Stimulated activated CD8-positive, alpha-beta memory T cell treated with anti-CD3 and anti-CD28 coated beads, Interleukin-12 subunit alpha, Interleukin-12 subunit beta, amount 100 ng/mL, for 4 hours (primary cell): ENCODE data around the gene DYSF.
A peak's percentile ranks its signal among the peaks of the same experiment; 100 is the strongest.

Source experiments
- DNase-seq: peaks from one replicate; pipeline ENCODE4 v3.0.0-alpha.2; 2020; ENCODE audit warnings: low read depth

The DYSF gene

GRCh38 chr2:71502941-71503738 lies 49.8 kb downstream of the DYSF start:
- DNase-seq: no peak

- no peak for DNase-seq
Measured at GRCh38 chr2:71503837-71504236, 50.5 kb downstream of the DYSF start.

GRCh38 chr2:71504611-71505010 lies 51.2 kb downstream of the DYSF start:
- no peak for DNase-seq

- DNase-seq: no peak
Measured at GRCh38 chr2:71505086-71505769, 51.9 kb downstream of the DYSF start.

GRCh38 chr2:71505770-71506140 lies 52.4 kb downstream of the DYSF start:
- DNase-seq: no peak

- no peak for DNase-seq
Measured at GRCh38 chr2:71506222-71507153, 53.1 kb downstream of the DYSF start.

- DNase-seq: no peak
Measured at GRCh38 chr2:71507476-71507875, 54.1 kb downstream of the DYSF start.

- peak; percentile 30 for DNase-seq
Measured at GRCh38 chr2:71510196-71510807, 56.9 kb downstream of the DYSF start.

- DNase-seq: no peak
Measured at GRCh38 chr2:71510938-71511337, 57.6 kb downstream of the DYSF start.

- no peak for DNase-seq
Measured at GRCh38 chr2:71511776-71512175, 58.4 kb downstream of the DYSF start.

GRCh38 chr2:71512386-71512785 lies 59.0 kb downstream of the DYSF start:
- no peak for DNase-seq

- no peak for DNase-seq
Measured at GRCh38 chr2:71513096-71513495, 59.7 kb downstream of the DYSF start.

- no peak for DNase-seq
Measured at GRCh38 chr2:71513721-71514120, 60.4 kb downstream of the DYSF start.

GRCh38 chr2:71516253-71516888 lies 63.0 kb downstream of the DYSF start:
- no peak for DNase-seq

- no peak for DNase-seq
Measured at GRCh38 chr2:71517851-71518250, 64.5 kb downstream of the DYSF start.

- no peak for DNase-seq
Measured at GRCh38 chr2:71521436-71521950, 68.1 kb downstream of the DYSF start.

GRCh38 chr2:71524476-71524875 lies 71.1 kb downstream of the DYSF start:
- DNase-seq: no peak

GRCh38 chr2:71526141-71526540 lies 72.8 kb downstream of the DYSF start:
- DNase-seq: no peak

GRCh38 chr2:71526975-71527374 lies 73.6 kb downstream of the DYSF start:
- DNase-seq: no peak

- no peak for DNase-seq
Measured at GRCh38 chr2:71528131-71528591, 74.8 kb downstream of the DYSF start.

GRCh38 chr2:71528749-71529148 lies 75.4 kb downstream of the DYSF start:
- DNase-seq: no peak
